HCEC 1CT (cell line): ENCODE results near the gene MTX1.
"Not testable (repeated sequence)": the region's sequence is repeated elsewhere in the genome, so short reads cannot be mapped to it uniquely, and the experiment has no call there.

Source experiments
- DNase-seq: peaks from one replicate; pipeline ENCODE4 v3.0.0-alpha.2; 2017

The MTX1 gene, protein sequence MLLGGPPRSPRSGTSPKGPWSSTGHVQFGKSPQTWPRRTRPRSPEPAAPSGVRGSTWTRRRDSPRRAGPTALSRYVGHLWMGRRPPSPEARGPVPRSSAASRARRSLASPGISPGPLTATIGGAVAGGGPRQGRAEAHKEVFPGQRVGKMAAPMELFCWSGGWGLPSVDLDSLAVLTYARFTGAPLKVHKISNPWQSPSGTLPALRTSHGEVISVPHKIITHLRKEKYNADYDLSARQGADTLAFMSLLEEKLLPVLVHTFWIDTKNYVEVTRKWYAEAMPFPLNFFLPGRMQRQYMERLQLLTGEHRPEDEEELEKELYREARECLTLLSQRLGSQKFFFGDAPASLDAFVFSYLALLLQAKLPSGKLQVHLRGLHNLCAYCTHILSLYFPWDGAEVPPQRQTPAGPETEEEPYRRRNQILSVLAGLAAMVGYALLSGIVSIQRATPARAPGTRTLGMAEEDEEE

GRCh38 chr1:155208541-155209311, at the start of gene MTX1:
MTX1 (plus strand) TSS chr1:155208695; CDS start chr1:155208805, 110 bp downstream.
- DNase-seq, result peak; percentile 73

DNA sequence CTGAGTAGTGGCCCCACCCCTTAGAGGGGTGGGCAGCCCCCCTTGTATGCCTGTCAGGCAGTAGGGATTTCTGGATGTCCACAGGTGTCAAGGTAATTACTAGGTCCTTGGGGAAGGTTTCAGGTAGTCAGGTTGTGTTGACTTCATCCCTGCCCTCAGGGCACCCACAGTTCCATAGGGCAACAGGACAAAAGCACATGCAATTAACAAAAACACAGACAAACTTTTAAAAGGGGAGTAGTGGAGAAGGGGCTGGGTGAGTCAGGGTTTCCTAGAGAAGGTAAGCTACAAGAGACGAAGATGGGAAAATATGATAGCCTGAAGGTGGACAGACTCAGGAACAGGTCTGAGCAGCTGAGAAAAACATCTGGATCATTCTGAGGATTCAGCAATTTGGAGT, 49.5 kb upstream of the MTX1 start:
- no peak for DNase-seq

- no peak for DNase-seq
Measured at GRCh38 chr1:155160128-155160527, 48.4 kb upstream of the MTX1 start.

DNA sequence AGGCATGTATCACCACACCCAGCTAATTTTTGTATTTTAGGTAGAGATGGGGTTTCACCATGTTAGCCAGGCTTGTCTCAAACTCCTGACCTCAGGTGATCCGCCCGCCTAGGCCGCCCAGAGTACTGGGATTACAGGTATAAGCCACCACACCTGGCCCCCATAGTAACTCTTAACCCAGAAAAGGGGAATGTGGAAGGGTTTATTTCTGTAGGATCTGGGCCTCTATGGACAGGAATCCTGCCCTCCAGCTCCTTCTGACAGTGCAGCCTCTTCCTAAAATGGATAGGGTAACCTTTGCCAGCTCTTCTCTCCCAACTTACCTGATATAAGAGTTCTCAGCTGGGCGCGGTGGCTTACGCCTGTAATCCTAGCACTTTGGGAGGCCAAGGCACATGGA, 45.9 kb upstream of the MTX1 start:
- not testable (repeated sequence) for DNase-seq

- not testable (repeated sequence) for DNase-seq
Measured at GRCh38 chr1:155163785-155164184, 44.7 kb upstream of the MTX1 start.

DNA sequence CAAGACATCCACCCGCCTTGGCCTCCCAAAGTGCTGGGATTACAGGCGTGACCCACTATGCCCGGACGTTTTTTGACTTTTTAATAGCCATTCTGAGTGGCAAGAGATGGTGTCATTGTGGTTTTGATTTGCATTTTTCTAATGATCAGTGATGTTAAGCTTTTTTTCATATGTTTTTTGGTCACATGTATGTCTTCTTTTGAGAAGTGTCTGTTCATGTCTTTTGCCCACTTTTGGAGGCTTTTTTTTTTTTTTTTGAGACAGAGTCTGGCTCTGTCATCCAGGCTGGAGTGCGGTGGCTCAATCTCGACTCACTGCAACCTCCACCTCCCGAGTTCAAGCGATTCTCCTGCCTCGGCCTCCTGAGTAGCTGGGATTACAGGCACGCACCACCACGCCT, 43.9 kb upstream of the MTX1 start:
- DNase-seq, result not testable (repeated sequence)

GRCh38 chr1:155166051-155166470, 42.4 kb upstream of the MTX1 start:
- DNase-seq, result no peak

DNA sequence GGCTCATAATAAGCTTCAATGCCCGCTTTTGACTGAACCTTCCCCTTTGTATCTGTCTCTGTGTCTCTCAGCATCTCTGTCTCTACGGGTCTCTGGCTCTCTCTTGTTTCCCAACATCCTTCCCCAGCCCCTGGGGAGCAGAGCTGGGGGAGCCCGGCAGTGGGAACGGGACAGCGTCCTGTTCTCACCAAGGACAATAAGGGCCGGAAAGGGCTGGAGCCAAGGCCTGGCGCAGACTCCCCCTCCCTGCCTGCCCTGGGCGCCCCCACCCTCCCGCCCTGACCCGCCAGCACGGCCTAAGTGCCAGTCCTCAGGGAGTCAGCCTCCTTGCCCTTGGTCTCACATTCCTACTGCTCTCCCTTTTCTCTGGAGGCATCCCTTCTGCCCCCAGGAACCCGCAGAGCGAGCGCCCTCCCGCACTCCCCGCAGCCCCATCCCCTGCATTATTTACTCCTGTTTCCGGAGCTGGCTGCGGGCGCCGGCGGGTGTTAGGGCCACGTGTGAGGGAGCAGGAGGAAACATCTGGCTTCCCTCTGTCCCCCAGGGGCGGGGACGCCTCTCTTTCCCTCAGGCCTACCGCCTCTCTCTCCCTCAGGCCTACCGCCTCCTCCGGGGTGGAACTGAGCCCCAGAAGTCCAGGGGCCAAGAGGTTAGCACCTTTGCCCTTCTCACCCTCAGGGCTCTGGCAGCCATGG, 41.9 kb upstream of the MTX1 start:
- no peak for DNase-seq

- peak; percentile 75 for DNase-seq
Measured at GRCh38 chr1:155167166-155168104, 41.1 kb upstream of the MTX1 start.

- not testable (repeated sequence) for DNase-seq
Measured at GRCh38 chr1:155168105-155168445, 40.4 kb upstream of the MTX1 start.

- DNase-seq, result no peak
Measured at GRCh38 chr1:155168456-155169210, 39.9 kb upstream of the MTX1 start.

DNA sequence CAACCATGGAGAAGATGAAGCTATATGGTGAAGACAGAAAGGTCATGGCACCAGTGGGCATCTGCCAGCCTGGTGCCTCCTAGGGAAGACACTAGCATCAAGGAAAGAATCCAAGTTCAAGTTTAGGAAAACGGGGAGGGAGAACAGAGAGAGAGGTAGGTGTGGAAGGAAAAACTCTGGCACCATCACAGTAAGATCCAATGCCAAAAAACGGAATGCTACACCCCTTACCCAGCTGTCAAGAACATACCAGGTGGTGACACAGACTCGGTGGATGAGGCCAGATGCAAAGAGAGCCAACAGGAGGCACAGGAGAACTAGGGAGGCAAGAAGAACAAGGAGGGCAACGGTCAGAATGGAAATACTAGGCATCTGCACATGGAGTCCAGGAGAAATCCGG, 39.0 kb upstream of the MTX1 start:
- DNase-seq, result no peak

GRCh38 chr1:155170101-155170785, 38.3 kb upstream of the MTX1 start:
- DNase-seq, result no peak

- no peak for DNase-seq
Measured at GRCh38 chr1:155170806-155171205, 37.7 kb upstream of the MTX1 start.

DNA sequence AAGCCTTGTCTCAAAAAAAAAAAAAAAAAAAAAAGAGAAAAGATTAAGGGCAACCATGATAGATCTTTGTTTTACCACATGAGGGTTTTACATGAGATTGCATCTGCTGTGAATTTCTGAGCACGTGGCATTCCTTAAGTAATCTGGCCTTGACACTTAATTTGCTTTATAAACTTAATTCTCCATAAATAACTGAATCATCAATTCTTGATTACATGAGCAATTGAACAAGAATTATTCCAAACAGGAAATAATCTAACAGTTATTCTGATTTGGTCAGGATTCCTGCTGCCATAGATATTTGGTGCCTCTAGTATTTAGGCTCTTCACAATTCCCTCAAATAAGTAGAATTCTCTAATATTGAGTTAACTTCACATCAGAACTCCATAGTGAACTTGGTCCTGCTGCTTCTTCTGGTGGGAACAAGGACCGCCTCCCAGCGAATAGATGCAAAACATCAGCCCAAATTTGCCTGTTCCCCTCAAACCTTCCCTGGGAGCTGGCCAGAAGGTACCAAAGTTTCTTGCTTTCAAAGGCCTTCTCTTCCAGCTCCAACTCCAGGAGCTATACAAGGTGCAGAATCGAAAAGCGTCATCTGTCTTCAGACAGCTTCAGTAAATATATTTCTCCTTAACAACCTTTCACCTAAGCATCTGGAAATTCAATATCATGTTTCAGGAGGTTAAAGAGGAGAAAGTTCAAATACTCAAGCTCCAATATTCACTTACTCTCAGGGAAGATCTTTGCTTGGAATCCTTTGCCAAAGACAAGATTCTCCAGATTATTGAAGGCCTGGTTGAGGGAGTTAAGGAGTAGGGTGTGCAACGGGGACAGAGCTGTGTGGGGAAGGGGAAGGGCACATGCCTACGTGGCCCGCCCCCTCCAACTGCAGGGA, 36.4 kb upstream of the MTX1 start:
- DNase-seq, result no peak

GRCh38 chr1:155172732-155173477, 35.6 kb upstream of the MTX1 start, which contains the start of gene KRTCAP2:
KRTCAP2 (minus strand) TSS chr1:155173304; CDS start chr1:155173224, 80 bp downstream.
- DNase-seq, result peak; percentile 95

DNA sequence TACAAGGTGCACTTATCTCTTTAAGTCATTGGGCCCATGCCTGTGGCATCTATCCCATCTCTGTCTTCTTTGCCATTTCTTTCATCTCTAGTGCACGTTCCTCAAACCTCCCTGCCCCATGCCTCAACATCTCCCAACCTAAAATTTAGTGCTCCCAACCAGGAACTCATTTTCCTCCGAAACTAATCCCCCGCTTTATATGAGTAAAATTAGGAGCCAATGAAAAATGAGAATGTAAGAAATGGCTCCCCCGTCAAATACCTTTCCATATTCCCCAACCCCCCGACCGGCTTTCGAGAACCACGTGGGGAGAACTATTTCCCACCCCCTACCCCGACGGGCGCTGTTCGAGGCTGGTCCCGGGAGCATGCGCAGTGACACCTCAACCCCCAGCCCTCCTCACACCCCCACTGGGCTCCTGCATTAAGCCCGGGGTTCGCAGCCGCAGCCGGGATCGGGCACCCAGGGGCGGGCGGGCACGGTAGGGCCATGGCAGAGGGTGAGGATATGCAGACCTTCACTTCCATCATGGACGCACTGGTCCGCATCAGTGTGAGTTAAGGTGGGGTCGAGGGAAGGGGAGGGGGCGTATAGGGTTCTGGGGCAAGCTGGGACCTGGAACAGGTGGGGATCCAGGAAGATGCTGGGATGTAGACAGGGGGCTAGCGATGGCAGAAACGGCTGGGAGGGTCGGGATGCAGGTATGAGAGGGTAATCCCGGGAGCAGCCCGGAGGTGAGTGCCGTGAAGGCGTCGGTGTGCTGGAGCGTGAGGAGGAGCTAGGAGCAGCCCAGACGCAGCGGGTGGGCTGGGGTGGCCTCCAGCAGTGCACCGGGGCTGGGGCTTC, 34.8 kb upstream of the MTX1 start, which contains the start of gene TRIM46:
Gene TRIM46, plus strand, starts transcription at position 372 of the 846 bp plus-strand sequence. Its CDS starts 118 bp downstream, at position 490.
- peak; percentile 53 for DNase-seq
